T-helper 22 cell (primary cell): ENCODE measurements around the gene CREB3L1.
A peak's percentile ranks its signal among the peaks of the same experiment; 100 is the strongest.
"Not testable (repeated sequence)": the region's sequence is repeated elsewhere in the genome, so short reads cannot be mapped to it uniquely, and the experiment has no call there.

Experiments
- DNase-seq: peaks from one replicate; pipeline ENCODE4 v3.0.0-alpha.2; 2020; ENCODE audit warnings: low read depth

The CREB3L1 gene

GRCh38 chr11:46296528-46297448, 19.3 kb downstream of the CREB3L1 start:
- no peak for DNase-seq

- no peak for DNase-seq
Measured at GRCh38 chr11:46298699-46299433, 21.4 kb downstream of the CREB3L1 start.

- DNase-seq = no peak
Measured at GRCh38 chr11:46299451-46299961, 22.0 kb downstream of the CREB3L1 start.

- no peak for DNase-seq
Measured at GRCh38 chr11:46300270-46300669, 22.8 kb downstream of the CREB3L1 start.

- DNase-seq = no peak
Measured at GRCh38 chr11:46302866-46303265, 25.4 kb downstream of the CREB3L1 start.

- DNase-seq = not testable (repeated sequence)
Measured at GRCh38 chr11:46304036-46304435, 26.6 kb downstream of the CREB3L1 start.

GRCh38 chr11:46304605-46305179, 27.2 kb downstream of the CREB3L1 start:
- no peak for DNase-seq

GRCh38 chr11:46305295-46305694, 27.8 kb downstream of the CREB3L1 start:
- DNase-seq = no peak

- DNase-seq = no peak
Measured at GRCh38 chr11:46306296-46306853, 28.9 kb downstream of the CREB3L1 start.

- DNase-seq = no peak
Measured at GRCh38 chr11:46307369-46307768, 29.9 kb downstream of the CREB3L1 start.

- DNase-seq = no peak
Measured at GRCh38 chr11:46307785-46308341, 30.4 kb downstream of the CREB3L1 start.

- peak; percentile 15 for DNase-seq
Measured at GRCh38 chr11:46308631-46309419, 31.4 kb downstream of the CREB3L1 start.

- DNase-seq = no peak
Measured at GRCh38 chr11:46309814-46310259, 32.4 kb downstream of the CREB3L1 start.

GRCh38 chr11:46315033-46315738, 37.7 kb downstream of the CREB3L1 start:
- DNase-seq = peak; percentile 34

GRCh38 chr11:46315783-46316563, 38.5 kb downstream of the CREB3L1 start:
- no peak for DNase-seq

GRCh38 chr11:46319074-46319453, 41.6 kb downstream of the CREB3L1 start:
- DNase-seq = no peak

GRCh38 chr11:46321757-46322156, 44.3 kb downstream of the CREB3L1 start:
- no peak for DNase-seq

- no peak for DNase-seq
Measured at GRCh38 chr11:46322759-46323158, 45.3 kb downstream of the CREB3L1 start.

GRCh38 chr11:46326813-46327416, 49.5 kb downstream of the CREB3L1 start:
- no peak for DNase-seq
